Colon (tissue), 2 donors: ENCODE measurements around the gene TBCK.
A peak's percentile ranks its signal among the peaks of the same experiment; 100 is the strongest.
"Not testable (repeated sequence)": the region's sequence is repeated elsewhere in the genome, so short reads cannot be mapped to it uniquely, and the experiment has no call there.

Source experiments
- FAIRE-seq: peaks from 2 replicates; lab custom pipeline; 2012; peaks lifted over from hg19 to GRCh38; lab: Jason Lieb, UNC
- donor health status: control.
- donor health status: control.

The TBCK gene

GRCh38 chr4:106315968-106316772 lies at the start of gene TBCK, which contains the start of gene AIMP1:
Gene TBCK, minus strand, starts transcription at chr4:106316209. Its CDS starts 7,249 bp downstream, at chr4:106308960.
Gene AIMP1, plus strand, starts transcription at chr4:106316550. Its CDS starts 8,460 bp downstream, at chr4:106325010.
- FAIRE-seq: no peak

DNA sequence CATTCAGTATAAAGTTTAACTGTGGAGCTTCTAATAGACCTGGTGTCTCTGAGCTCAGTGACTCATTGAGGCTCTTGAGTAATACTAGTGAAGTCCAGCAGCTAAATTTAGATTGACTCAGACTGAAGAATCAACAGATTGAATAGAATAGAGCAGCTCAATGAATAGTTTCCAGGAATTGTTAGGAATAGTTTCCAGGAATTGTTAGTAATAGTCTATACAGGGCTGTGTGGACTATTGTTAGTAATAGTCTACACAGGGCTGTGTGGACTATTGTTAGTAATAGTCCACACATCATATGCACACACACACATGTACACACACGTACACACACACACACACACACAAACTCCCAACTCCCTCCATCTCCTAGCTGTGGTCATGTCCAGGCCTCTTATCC lies 49.6 kb upstream of the TBCK start:
- FAIRE-seq: no peak

DNA sequence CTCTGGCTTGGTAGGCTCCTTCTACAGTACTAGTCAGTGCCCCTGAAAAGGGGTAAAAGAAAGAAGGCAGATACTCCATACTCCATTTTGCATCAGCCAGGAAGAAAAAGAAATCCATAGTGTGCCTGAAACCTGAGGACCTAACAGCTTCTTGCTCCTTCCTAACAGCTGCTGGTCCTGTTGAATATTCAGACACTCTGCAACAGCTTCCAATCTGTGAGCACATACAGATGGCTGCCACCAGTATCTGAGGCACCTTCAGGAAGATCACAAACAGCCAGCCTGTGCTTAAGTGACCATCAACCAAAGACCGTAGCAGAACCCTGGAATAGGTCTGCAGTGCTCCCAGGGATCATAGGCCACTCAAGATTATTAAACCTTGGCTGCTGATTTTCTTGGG lies 48.3 kb upstream of the TBCK start:
- FAIRE-seq: no peak

GRCh38 chr4:106362086-106362825 lies 46.2 kb upstream of the TBCK start:
- FAIRE-seq: no peak

GRCh38 chr4:106358899-106359298 lies 42.9 kb upstream of the TBCK start:
- FAIRE-seq: no peak

DNA sequence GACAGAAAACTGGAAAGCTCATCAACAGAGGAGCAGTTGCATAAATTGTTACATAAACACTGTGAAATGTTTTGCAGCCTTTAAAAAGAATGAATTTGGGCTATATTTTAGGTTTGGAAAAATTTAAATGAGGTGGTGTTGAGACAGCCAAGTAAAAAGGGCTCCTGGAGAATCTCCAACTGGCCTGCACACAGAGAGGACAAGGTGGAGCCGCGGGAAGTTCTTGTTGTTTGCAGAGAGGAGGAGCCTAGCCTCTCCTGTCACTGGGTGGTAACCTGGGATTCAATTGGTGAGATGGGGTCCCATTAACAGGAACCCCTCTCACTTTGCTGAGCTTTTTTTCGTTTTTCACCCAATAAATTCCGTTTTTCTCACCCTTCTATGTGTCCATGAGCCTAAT lies 39.2 kb upstream of the TBCK start:
- FAIRE-seq: no peak

DNA sequence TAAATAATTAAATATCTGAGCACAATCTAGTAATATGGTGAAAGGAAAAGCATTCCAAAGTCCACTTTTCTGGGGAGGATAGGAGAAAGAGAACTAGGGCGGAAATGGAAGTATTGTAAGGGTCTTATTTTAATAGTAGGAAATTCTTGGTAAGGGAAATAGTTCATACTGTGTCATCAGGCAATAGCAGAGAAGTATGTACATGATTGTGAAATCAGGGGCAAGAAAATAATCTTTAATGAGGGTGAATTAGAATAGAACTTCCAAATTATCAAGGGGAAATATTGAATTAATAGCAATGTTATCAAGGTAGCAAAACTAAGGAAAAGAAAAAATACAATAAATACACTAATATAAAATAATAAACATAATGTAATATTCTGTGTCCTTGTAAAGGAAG lies 37.8 kb upstream of the TBCK start:
- no peak for FAIRE-seq

- FAIRE-seq: no peak
These were observed 35.0 kb upstream of the TBCK start for GRCh38 chr4:106351016-106351415.

GRCh38 chr4:106347167-106347566 lies 31.2 kb upstream of the TBCK start:
- FAIRE-seq: peak; percentile 36

- no peak for FAIRE-seq
These were observed 28.6 kb upstream of the TBCK start for GRCh38 chr4:106344647-106344970.

DNA sequence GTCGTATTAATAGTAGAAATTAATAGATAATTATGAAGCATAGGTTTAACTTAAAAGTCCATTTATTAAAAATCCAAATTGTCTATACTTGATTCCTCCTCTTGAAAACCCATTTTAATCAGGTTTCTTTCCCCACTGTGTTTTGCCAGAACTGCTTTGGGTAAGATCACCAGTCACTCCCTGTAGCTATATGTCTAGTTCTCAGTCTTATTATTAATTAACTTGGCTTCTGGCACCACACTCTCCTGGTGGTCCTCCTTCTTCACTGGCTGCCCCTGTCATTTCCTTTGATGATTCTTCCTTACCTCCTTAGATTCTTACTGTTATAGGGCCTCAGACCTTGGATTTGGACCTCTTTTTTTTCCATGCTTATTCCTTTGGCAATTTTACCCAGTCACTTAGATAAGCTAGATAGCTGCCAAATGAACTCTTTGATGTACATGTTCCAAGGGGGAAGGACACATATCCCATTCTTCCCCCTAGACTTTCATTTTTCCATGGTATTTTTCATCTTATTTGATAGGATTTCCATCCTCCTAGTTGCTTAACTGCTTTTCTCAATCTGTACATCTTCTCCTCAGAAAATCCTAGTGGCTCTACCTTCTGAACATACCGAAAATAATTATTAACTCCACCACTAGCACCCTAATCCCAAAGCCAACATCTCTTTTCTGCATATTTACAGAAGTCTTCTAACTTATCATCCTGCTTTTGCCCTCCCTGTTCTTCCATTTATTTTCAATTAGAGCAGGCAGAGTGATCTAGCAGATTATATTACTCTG lies 28.0 kb upstream of the TBCK start:
- no peak for FAIRE-seq

DNA sequence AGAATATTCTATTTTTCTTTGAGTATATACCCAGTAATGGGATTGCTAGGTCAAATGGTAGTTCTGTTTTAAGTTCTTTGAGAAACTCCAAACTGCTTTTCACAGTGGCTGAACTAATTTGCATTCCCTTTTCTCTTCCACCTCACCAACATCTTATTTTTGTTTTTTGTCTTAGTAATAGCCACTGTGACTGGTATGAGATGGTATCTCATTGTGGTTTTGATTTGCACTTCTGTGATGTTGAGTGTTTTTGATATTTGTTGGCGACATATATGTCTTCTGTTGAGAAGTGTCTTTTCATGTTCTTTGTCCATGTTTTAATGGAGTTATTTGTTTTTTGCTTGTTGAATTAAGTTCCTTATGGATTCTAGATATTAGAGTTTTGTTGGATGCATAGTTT lies 24.8 kb upstream of the TBCK start:
- FAIRE-seq: no peak

DNA sequence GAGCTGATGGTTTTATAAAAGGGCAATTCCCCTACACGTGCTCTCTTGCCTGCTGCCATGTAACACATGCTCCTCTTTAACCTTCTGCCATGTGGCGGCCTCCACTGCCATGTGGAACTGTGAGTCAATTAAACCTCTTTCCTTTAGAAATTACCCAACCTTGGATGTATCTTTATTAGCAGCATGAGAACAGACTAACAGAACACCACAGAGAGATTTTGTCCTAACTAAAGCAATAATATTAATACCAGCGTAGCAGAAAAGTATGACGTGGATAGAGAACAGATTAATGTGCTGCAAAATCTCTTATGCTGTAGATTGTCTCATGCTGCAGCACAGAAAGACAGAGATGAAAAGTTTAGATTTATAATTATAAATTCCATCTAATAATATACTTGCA lies 23.4 kb upstream of the TBCK start:
- no peak for FAIRE-seq

- FAIRE-seq: no peak
These were observed 22.7 kb upstream of the TBCK start for GRCh38 chr4:106338671-106339070.

- no peak for FAIRE-seq
These were observed 21.9 kb upstream of the TBCK start for GRCh38 chr4:106337916-106338315.

DNA sequence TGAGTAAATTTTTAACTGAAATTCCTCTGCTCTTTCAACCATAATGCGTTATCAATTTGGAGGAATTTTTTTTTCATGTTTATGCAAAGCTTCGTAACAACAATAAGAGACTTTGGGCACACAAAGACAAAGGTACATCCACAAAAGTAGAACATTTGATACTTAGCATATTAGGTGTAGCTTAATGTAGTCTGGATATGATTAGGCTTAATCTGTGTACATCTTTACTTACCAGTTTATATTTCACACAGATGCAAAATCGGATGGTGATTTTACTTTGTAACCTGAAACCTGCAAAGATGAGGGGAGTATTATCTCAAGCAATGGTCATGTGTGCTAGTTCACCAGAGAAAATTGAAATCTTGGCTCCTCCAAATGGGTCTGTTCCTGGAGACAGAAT lies 20.6 kb upstream of the TBCK start:
- no peak for FAIRE-seq

GRCh38 chr4:106334741-106335470 lies 18.9 kb upstream of the TBCK start:
- FAIRE-seq: no peak

- FAIRE-seq: no peak
These were observed 17.2 kb upstream of the TBCK start for GRCh38 chr4:106333186-106333585.

- FAIRE-seq: no peak
These were observed 13.1 kb upstream of the TBCK start for GRCh38 chr4:106329041-106329618.

GRCh38 chr4:106325800-106326199 lies 9.8 kb upstream of the TBCK start:
- FAIRE-seq: no peak

DNA sequence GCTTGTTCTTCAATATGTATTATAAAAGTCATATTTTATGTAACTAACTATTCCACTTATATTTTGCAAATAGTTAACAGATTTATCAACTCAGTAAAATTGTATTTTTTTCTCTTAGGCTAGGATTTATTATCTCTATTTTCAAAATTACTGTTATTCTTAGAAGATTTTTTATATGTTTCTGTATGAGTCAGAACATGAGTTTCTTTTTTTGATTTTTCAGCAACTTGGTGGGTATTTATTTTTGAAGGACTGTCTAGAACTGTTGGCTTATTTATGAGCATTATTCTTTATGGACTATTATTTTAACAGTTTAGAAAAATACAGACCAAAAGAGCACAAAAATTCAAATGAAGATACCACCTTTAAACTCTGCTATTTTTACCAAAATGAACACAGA lies 7.1 kb upstream of the TBCK start:
- peak; percentile 66 for FAIRE-seq

GRCh38 chr4:106321814-106322213 lies 5.8 kb upstream of the TBCK start:
- not testable (repeated sequence) for FAIRE-seq
